Activated CD8-positive, alpha-beta T cell treated with anti-CD3 and anti-CD28 coated beads, Interleukin-2, amount 10 ng/mL, durations not matched to agents 7 days and 5 days (primary cell): ENCODE results near the gene SSR4. TPM values are rescaled to one million over a fixed set of nuclear protein-coding genes. Genes with fewer than 3 reads are reported as not detected.

ENCODE experiments used
- ATAC-seq: fragments of 150-1000 bp; cut with Tn5 transposase; one replicate; pipeline ENCODE4 v1.10.0; 2021; ENCODE audit warnings: moderate library complexity
- CTCF ChIA-PET: fragments of 350-600 bp; sonication (Branson Sonifier 250); formaldehyde crosslinking; loops from one replicate; lab custom pipeline; 2021; ENCODE audit warnings: antibody characterized with exemption; lab: Charles Lee
- POLR2A ChIA-PET: fragments of 350-600 bp; sonication (Branson Sonifier 250); formaldehyde crosslinking; loops from one replicate; lab custom pipeline; 2021; ENCODE audit warnings: antibody characterized with exemption; lab: Charles Lee
- DNase-seq: peaks from one replicate; pipeline ENCODE4 v3.0.0-alpha.2; 2020
- H3K27ac Mint-ChIP-seq: one replicate; pipeline ENCODE4 v1.8.0; 2021; ENCODE audit warnings: mild to moderate bottlenecking, mixed read lengths
- H3K27me3 Mint-ChIP-seq: one replicate; pipeline ENCODE4 v1.8.0; 2021; ENCODE audit warnings: low read depth, mixed read lengths
- H3K36me3 Mint-ChIP-seq: one replicate; pipeline ENCODE4 v1.8.0; 2021; ENCODE audit warnings: low read depth, mixed read lengths
- H3K4me1 Mint-ChIP-seq: one replicate; pipeline ENCODE4 v1.8.0; 2021; ENCODE audit warnings: low read depth, mixed read lengths
- H3K4me3 Mint-ChIP-seq: one replicate; pipeline ENCODE4 v1.8.0; 2021; ENCODE audit warnings: mild to moderate bottlenecking, mixed read lengths
- H3K9me3 Mint-ChIP-seq: one replicate; pipeline ENCODE4 v1.8.0; 2022; ENCODE audit warnings: mixed read lengths; ENCODE audit not compliant: insufficient read depth
- total RNA-seq, 2 experiments: library from RNA; stranded (reverse); gene quantifications; one replicate each; pipeline ENCODE4 v1.2.3, GENCODE V29; 2021

The SSR4 gene
- total RNA-seq, 2 experiments from 2014 or later: 182 to 190 TPM

GRCh38 chrX:153770601-153771414 lies 23.7 kb upstream of the SSR4 start:
- no peak overlapping the region for H3K27ac Mint-ChIP-seq
- H3K36me3 Mint-ChIP-seq: no peaks in the 10 kb centered on the region
- H3K9me3 Mint-ChIP-seq: no peaks in the 10 kb centered on the region
- no peak for DNase-seq
- no peak overlapping the region for H3K4me3 Mint-ChIP-seq
- no peak for ATAC-seq
- no peaks in the 10 kb centered on the region for H3K27me3 Mint-ChIP-seq
- ChIA-PET CTCF (no interaction called here), POLR2A (no interaction called here)
- H3K4me1 Mint-ChIP-seq: peaks cover 17% of the 10 kb centered on the region

GRCh38 chrX:153771415-153772315 lies 22.8 kb upstream of the SSR4 start:
- Mint-ChIP-seq H3K27me3 (no peaks in the 10 kb centered on the region), H3K9me3 (no peaks in the 10 kb centered on the region), H3K27ac (no peak overlapping the region), H3K4me3 (no peak overlapping the region), H3K4me1 (peaks cover 9% of the 10 kb centered on the region), H3K36me3 (no peaks in the 10 kb centered on the region)
- POLR2A ChIA-PET: no interaction called here
- no peak for DNase-seq
- ATAC-seq: no peak
- CTCF ChIA-PET: no interaction called here

GRCh38 chrX:153772316-153773217 lies 21.9 kb upstream of the SSR4 start:
- no peak for DNase-seq
- no peak overlapping the region for H3K27ac Mint-ChIP-seq
- POLR2A ChIA-PET: no interaction called here
- H3K36me3 Mint-ChIP-seq: no peaks in the 10 kb centered on the region
- ATAC-seq: no peak
- CTCF ChIA-PET: no interaction called here
- H3K4me1 Mint-ChIP-seq: peaks cover 6% of the 10 kb centered on the region
- H3K4me3 Mint-ChIP-seq: no peak overlapping the region
- H3K27me3 Mint-ChIP-seq: no peaks in the 10 kb centered on the region
- H3K9me3 Mint-ChIP-seq: no peaks in the 10 kb centered on the region

GRCh38 chrX:153773218-153773611 lies 21.3 kb upstream of the SSR4 start:
- ChIA-PET POLR2A (no interaction called here), CTCF (no interaction called here)
- no peak for ATAC-seq
- Mint-ChIP-seq H3K27ac (no peak overlapping the region), H3K9me3 (no peaks in the 10 kb centered on the region), H3K4me3 (no peak overlapping the region), H3K27me3 (no peaks in the 10 kb centered on the region), H3K4me1 (peaks cover 1% of the 10 kb centered on the region), H3K36me3 (no peaks in the 10 kb centered on the region)
- no peak for DNase-seq

GRCh38 chrX:153773741-153774575 lies 20.5 kb upstream of the SSR4 start:
- Mint-ChIP-seq H3K4me3 (no peak overlapping the region), H3K4me1 (no peaks in the 10 kb centered on the region), H3K27me3 (no peaks in the 10 kb centered on the region), H3K9me3 (no peaks in the 10 kb centered on the region), H3K36me3 (no peaks in the 10 kb centered on the region), H3K27ac (no peak overlapping the region)
- CTCF ChIA-PET: no interaction called here
- no peak for DNase-seq
- POLR2A ChIA-PET: no interaction called here
- ATAC-seq: no peak

- peaks cover under 1% of the 10 kb centered on the region for H3K27me3 Mint-ChIP-seq
- ChIA-PET POLR2A (interaction anchor here (0.6 kb wide), 1 partner anchor 123 kb away, joined by 3 read pairs; no protein-coding TSS in a partner anchor), CTCF (no interaction called here)
- H3K4me3 Mint-ChIP-seq: no peak overlapping the region
- H3K9me3 Mint-ChIP-seq: no peaks in the 10 kb centered on the region
- no peaks in the 10 kb centered on the region for H3K36me3 Mint-ChIP-seq
- no peak overlapping the region for H3K27ac Mint-ChIP-seq
- ATAC-seq (no peak), DNase-seq (no peak)
- no peaks in the 10 kb centered on the region for H3K4me1 Mint-ChIP-seq
Measured at GRCh38 chrX:153774576-153775292, 19.7 kb upstream of the SSR4 start.

GRCh38 chrX:153775293-153776119 lies 19.0 kb upstream of the SSR4 start:
- CTCF ChIA-PET: no interaction called here
- ATAC-seq: no peak
- Mint-ChIP-seq H3K9me3 (no peaks in the 10 kb centered on the region), H3K27me3 (peaks cover 6% of the 10 kb centered on the region), H3K27ac (no peak overlapping the region), H3K4me3 (no peak overlapping the region), H3K4me1 (peaks cover 7% of the 10 kb centered on the region), H3K36me3 (no peaks in the 10 kb centered on the region)
- no peak for DNase-seq
- POLR2A ChIA-PET: interaction anchor here (0.6 kb wide), 1 partner anchor 122 kb away, joined by 3 read pairs; no protein-coding TSS in a partner anchor

- ATAC-seq: no peak
- no peak overlapping the region for H3K27ac Mint-ChIP-seq
- no peak for DNase-seq
- H3K9me3 Mint-ChIP-seq: no peaks in the 10 kb centered on the region
- peaks cover 7% of the 10 kb centered on the region for H3K4me1 Mint-ChIP-seq
- H3K27me3 Mint-ChIP-seq: peaks cover 6% of the 10 kb centered on the region
- H3K4me3 Mint-ChIP-seq: no peak overlapping the region
- no peaks in the 10 kb centered on the region for H3K36me3 Mint-ChIP-seq
- POLR2A ChIA-PET: no interaction called here
- CTCF ChIA-PET: no interaction called here
Measured at GRCh38 chrX:153776120-153776599, 18.3 kb upstream of the SSR4 start.

GRCh38 chrX:153776611-153777045 lies 17.8 kb upstream of the SSR4 start:
- Mint-ChIP-seq H3K9me3 (no peaks in the 10 kb centered on the region), H3K4me1 (peaks cover 7% of the 10 kb centered on the region), H3K27me3 (peaks cover 6% of the 10 kb centered on the region), H3K4me3 (no peak overlapping the region), H3K27ac (no peak overlapping the region), H3K36me3 (no peaks in the 10 kb centered on the region)
- DNase-seq: no peak
- CTCF ChIA-PET: no interaction called here
- ATAC-seq: no peak
- POLR2A ChIA-PET: no interaction called here
